G401 (cell line): Measurements from ENCODE around the gene CANX. TPM values are rescaled to one million over a fixed set of nuclear protein-coding genes. Genes with fewer than 3 reads are reported as not detected.

Experiments
- DNase-seq: peaks from one replicate; pipeline ENCODE4 v3.0.0-alpha.2; 2015; ENCODE audit warnings: low spot score
- in situ Hi-C: cut with HindIII; loops from 2 replicates; pipeline ENCODE4 v1.10.0; 2016; ENCODE audit warnings: low sequenced_read_pairs, mixed read lengths
- total RNA-seq: library from RNA; depleted of rRNA; stranded (reverse); fragments of >200 nt; shearing (Covaris generic); gene quantifications from 2 replicates; pipeline ENCODE4 v1.2.3, GENCODE V29; 2014; rRNA removed

Gene CANX
- total RNA-seq, 1 experiment from 2014 or later = 477 TPM

DNA sequence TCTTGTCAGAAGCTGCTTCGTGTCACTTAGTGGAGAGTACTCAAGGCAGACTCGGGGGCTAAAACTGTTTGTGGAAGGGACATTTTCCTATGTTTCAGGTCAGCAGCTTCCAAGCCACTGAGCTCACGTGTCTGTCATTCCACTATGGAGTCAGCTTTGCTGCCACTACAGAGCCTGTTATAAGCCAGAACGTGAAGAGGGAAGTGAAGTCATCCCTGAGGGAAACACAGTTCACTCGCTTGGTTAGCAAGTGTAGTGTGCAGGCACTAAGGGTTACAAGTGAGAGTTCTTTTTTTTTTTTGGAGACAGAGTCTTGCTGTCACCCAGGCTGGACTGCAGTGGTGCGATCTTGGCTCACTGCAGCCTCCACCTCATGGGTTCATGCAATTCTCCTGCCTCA, 70.5 kb downstream of the CANX start:
- in situ Hi-C loops = no loop called here
- no peak for DNase-seq

DNA sequence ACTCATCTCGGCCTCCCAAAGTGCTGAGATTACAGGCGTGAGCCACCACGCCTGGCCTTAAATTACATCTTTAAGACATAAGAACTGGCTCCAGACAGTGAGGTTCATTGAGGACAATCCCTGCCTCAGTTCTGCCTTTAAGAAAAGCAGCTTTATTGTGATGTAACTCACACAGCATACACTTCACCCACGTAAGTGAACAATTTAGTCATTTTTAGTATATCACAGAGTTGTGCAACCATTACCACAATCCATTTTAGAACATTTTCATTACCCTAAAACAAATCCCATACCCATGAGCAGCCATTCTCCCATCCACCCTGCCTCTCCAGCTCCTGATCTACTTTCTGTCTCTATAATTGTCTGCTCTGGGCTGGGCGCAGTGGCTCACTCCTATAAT, 71.0 kb downstream of the CANX start:
- in situ Hi-C loops = no loop called here
- no peak for DNase-seq

DNA sequence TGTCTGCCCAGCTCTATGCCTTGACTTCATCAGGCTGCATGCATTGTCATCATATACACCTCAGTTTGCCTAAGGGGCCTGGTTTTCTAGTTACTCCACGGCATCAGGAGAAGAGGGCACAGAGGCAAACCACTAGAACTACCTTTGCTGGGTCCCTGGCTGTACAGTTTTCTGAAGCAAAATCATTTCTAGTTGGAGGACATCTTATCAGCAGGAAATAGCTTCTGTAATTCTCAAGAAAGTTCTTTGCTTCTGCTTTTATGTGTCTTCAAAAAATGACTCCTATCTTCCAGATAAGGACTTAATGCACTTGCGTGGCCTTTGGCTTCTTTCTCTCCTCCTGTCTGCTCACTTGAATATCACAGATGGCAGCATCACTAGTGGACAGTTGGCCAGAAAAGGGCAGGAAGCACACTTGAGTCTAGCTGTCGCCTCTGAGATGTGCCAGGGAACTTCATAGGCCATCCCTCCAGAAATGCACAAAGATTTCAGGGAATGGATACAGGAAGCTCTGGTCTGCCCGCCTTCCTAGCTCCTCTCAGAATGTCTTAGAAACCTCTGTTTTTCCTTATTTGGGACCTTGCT, 72.6 kb downstream of the CANX start:
- in situ Hi-C loops = no loop called here
- peak; percentile 82 for DNase-seq

DNA sequence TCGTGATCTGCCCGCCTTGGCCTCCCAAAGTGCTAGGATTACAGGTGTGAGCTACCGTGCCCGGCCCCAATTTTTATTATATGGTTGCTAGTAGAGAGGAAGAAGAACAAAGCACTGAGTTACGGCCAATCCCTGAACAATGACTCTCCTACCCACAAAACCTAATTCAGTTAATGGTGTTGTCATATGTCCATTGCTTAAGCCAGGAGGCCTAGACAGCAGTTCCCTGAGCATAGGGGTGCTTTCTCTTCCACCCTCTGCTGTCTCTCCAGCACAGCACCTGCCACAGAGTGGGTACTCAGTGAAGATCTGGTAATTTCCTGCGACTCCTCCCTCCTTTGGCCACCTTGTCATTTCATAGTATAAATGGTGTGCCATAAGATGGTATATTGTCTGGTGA, 73.6 kb downstream of the CANX start:
- in situ Hi-C loops = no loop called here
- DNase-seq = no peak

DNA sequence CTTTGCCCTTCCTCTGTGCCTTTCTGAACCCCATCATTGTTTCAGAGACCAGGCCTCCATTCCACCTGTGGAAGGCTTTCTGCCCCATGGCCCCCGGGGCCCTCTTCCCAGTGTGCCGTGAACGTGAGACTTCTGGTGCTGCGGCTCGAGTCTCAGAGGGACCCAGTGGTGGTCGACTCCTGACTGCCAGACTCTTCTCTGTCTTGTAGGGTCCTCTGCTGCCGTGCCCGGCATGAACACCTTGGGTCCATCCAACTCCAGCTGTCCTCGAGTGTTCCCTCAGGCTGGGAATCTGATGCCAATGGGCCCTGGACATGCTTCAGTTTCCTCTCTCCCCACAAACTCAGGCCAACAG, 74.9 kb downstream of the CANX start:
- in situ Hi-C loops = no loop called here
- no peak for DNase-seq

DNA sequence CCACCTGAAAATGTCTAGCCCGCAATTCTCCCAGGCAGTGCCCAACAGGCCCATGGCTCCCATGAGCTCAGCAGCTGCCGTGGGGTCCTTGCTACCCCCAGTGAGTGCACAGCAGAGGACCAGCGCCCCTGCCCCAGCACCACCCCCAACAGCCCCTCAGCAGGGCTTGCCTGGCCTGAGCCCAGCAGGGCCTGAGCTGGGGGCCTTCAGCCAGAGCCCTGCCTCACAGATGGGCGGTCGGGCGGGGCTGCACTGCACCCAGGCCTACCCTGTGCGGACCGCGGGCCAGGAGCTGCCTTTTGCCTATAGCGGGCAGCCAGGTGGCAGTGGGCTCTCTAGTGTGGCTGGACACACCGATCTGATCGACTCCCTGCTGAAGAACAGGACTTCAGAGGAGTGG, 75.7 kb downstream of the CANX start:
- DNase-seq = no peak
- in situ Hi-C loops = no loop called here

DNA sequence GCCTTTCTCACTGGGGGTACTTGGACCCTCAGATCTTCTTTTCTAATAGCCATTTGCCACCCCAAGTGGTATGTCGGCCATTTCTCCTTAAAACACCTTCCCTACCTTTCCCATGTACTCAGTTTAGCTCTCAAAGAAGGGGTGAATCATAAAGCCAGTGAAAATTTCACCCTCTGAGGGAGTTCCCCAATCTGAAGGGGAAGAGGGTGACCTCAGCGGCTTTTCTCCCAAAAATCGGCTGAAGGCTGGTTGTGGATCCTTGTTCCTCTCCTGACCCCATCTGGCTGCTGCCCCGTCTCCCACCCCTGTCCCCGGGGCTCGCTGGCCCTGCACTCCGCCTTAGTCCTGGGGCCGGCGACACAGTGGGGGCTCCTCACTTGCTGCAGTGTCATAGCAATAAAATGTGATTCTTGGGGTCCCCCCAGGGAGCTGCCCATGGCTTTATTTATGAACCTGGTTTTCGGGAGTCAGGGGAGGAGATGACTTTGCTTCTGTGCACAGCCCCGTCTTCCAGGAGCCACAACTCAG, 77.7 kb downstream of the CANX start:
- in situ Hi-C loops = no loop called here
- no peak for DNase-seq

DNA sequence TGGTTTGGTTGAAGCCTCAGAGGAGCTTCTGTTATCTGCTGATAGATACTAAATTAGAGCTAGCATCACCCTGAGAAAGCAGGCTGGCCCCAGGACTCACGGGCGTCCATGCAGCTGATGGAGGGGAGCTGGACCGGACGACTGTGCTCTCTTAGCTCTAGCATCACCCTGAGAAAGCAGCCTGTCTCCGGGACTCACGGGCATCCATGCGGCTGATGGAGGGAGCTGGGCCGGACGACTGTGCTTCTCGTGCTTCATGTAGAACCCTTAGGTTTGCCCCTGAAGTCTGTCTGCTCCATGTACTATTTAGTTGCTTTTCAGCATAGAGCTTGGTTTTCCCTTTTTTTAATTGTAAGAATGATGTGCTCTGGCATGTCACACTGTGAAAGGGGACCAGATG, 78.7 kb downstream of the CANX start:
- in situ Hi-C loops = no loop called here
- no peak for DNase-seq

DNA sequence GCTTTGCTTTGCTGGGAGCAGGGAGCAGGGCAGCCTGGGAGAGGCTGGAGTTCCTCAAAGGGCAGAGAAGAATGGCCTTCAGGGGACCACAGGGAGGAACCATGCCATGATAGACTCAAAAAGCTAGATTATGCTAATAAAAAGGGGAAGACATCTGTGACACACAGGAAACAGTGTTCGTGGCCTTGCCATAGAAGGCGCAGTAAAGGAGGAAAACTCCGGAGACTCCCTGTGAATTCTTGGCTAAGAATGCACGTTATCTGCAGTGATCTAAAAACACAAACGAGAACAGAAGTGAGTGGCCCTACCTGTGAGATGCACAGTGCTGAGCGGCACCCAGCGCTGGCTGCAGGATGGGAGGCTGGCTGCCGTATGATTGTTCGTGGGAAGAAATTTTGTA, 79.1 kb downstream of the CANX start:
- in situ Hi-C loops = no loop called here

DNA sequence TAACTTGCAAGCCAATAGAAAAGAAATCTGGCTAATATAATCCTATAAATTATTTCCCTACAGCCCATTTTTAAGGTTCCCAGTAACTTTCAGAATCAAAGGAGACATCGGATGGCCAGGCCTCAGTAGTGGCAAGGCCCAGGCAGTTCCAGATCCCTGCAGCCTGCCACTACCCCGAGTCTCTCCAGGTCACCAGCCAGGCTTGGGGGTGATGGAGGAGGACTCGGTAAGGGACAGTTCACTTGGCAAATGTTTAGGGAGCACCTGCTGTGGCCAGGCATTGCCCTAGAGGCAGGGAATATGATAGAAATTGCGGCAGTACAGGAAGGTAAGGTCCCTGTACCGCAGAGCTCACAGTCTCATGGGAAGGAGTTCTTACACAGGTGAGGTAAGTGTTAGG, 79.8 kb downstream of the CANX start:
- in situ Hi-C loops = no loop called here

More for the DNA sequence above, 79.1 kb downstream of the CANX start:
- peak; percentile 45 for DNase-seq

DNA sequence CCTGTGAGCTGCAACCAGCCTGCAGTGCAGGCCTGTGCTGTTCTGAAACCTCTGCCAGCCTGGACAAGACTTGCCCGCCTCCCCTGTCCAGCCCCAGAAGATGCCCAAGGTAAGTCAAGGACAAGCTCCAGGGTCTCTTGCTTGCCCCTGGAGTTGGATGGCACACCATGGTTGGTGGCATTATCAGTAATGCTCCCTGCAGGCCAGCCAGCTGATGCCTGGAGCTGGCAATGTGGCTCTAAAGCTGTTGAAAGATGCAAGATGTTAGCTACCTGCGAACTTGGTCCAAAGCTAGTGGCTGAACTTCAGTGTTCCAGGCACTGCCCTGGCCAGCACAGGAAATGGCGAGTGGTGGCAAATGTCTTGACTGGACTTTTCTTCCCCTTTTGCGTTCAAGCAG, 81.1 kb downstream of the CANX start:
- DNase-seq = peak; percentile 27

More for the DNA sequence above, 79.8 kb downstream of the CANX start:
- DNase-seq = no peak

DNA sequence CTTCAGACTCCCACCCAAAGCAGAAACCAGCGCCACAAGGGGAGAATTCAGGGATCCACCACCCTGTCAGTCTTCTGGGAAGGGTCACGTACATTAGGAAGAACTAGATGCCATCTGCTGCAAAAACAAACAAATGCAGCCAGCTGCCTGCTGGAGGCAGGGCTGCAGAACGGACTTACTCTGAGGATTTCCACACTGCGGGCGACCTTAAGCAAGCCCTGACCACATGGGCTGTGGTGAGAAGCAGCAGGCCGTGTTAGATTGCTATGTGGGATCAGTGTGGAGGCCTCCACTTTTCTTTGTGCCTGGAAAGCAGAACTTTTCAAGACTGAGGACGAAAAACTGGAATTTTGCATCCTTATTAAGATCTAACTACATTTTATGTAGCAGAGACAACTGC, 81.6 kb downstream of the CANX start:
- no peak for DNase-seq
- in situ Hi-C loops = no loop called here

More for the DNA sequence above, 81.1 kb downstream of the CANX start:
- in situ Hi-C loops = no loop called here

Other genes starting within 250 kb of the CANX start
- gene RUFY1, start 148.4 kb upstream of the CANX start, total RNA-seq = 53.0 and 65.4 TPM in 2 replicates
- 55.8 and 108 TPM in 2 replicates for gene HNRNPH1, start 75.3 kb upstream of the CANX start, total RNA-seq
- gene CBY3, start 17.9 kb upstream of the CANX start, total RNA-seq = not detected in 2 replicates
- gene MAML1, start 33.9 kb downstream of the CANX start, total RNA-seq = 12.5 and 14.2 TPM in 2 replicates
- gene LTC4S, start 95.0 kb downstream of the CANX start, total RNA-seq = 7.1 and 9.4 TPM in 2 replicates
- 122 and 128 TPM in 2 replicates for gene MGAT4B, start 107.9 kb downstream of the CANX start, total RNA-seq
- 139 and 150 TPM in 2 replicates for gene SQSTM1, start 121.9 kb downstream of the CANX start, total RNA-seq
- gene MRNIP, start 159.8 kb downstream of the CANX start, total RNA-seq = 22.0 and 38.5 TPM in 2 replicates
- 47.4 and 58.0 TPM in 2 replicates for gene TBC1D9B, start 208.9 kb downstream of the CANX start, total RNA-seq